Endodermal cell (in vitro differentiated cells): ENCODE results near the gene APH1B. TPM values are rescaled to one million over a fixed set of nuclear protein-coding genes. Genes with fewer than 3 reads are reported as not detected.

Experiments used
- DNase-seq: peaks from one replicate; pipeline ENCODE4 v3.0.0-alpha.2; 2017
- H3K27ac ChIP-seq: 2 replicates; pipeline ENCODE4 v1.5.1; 2013; ENCODE audit warnings: mild to moderate bottlenecking, low read depth, low read length, moderate library complexity
- H3K27me3 ChIP-seq: 2 replicates; pipeline ENCODE4 v1.6.1; 2013; ENCODE audit warnings: mild to moderate bottlenecking, low read length, moderate library complexity; ENCODE audit not compliant: insufficient read depth, control insufficient read depth, poor library complexity, severe bottlenecking
- H3K36me3 ChIP-seq: 2 replicates; pipeline ENCODE4 v1.7.0; 2013; ENCODE audit warnings: mild to moderate bottlenecking, low read length, moderate library complexity; ENCODE audit not compliant: control insufficient read depth, insufficient read depth
- H3K4me1 ChIP-seq: one replicate; pipeline ENCODE4 v1.7.0; 2013; ENCODE audit warnings: low read length; ENCODE audit not compliant: control insufficient read depth, insufficient read depth
- H3K4me3 ChIP-seq: 2 replicates; pipeline ENCODE4 v1.5.1; 2013; ENCODE audit warnings: mild to moderate bottlenecking, low read length, moderate library complexity
- H3K9ac ChIP-seq: 2 replicates; pipeline ENCODE4 v1.6.1; 2013; ENCODE audit warnings: mild to moderate bottlenecking, low read length, moderate library complexity; ENCODE audit not compliant: poor library complexity, severe bottlenecking; ENCODE audit errors: extremely low read depth
- H3K9me3 ChIP-seq: 2 replicates; pipeline ENCODE4 v1.6.1; 2013; ENCODE audit warnings: mild to moderate bottlenecking, low read length, moderate library complexity; ENCODE audit not compliant: control insufficient read depth
- H3K27ac Mint-ChIP-seq: 2 replicates; pipeline ENCODE4 v1.8.0; 2020; ENCODE audit warnings: mixed read lengths
- H3K27me3 Mint-ChIP-seq: 2 replicates; pipeline ENCODE4 v1.8.0; 2021; ENCODE audit warnings: mild to moderate bottlenecking, mixed read lengths; ENCODE audit not compliant: insufficient read depth
- H3K36me3 Mint-ChIP-seq: 2 replicates; pipeline ENCODE4 v1.8.0; 2020; ENCODE audit warnings: low read depth, mixed read lengths
- H3K4me1 Mint-ChIP-seq: 2 replicates; pipeline ENCODE4 v1.8.0; 2020; ENCODE audit warnings: mixed read lengths
- H3K4me3 Mint-ChIP-seq: 2 replicates; pipeline ENCODE4 v1.8.0; 2020; ENCODE audit warnings: mild to moderate bottlenecking, moderate library complexity, mixed read lengths
- H3K9me3 Mint-ChIP-seq: 2 replicates; pipeline ENCODE4 v1.8.0; 2020; ENCODE audit warnings: mild to moderate bottlenecking, mixed read lengths
- CTCF ChIP-seq: fragments of 200-600 bp; sonication (generic); conservative IDR thresholded peaks from 2 replicates; pipeline ENCODE4 v1.5.0; 2021; ENCODE audit warnings: antibody characterized with exemption, mild to moderate bottlenecking
- WGBS, 2 experiments: methylation state at CpG; one replicate each; pipeline versions ENCODE4 v1.1.5 to v1.1.7; 2013; ENCODE audit warnings: missing lambda C conversion rate in 2 of 2, mixed read lengths in 1 of 2; ENCODE audit not compliant: insufficient coverage in 1 of 2, insufficient read length in 1 of 2; 5-methylcytosine and 5-hydroxymethylcytosine counted together
- total RNA-seq, 2 donors: library from RNA; stranded (reverse); fragmentation: NEBNext Ultra II Directional in 1 of 2; extraction: Animal tissue kit (Norgen Biotek cat#: 25700) in 1 of 2; gene quantifications; 2 replicates in 1 of 2; 3 replicates in 1 of 2; pipeline ENCODE4 v1.2.1, GENCODE V29; 2021

APH1B gene
- total RNA-seq, 2 donors from 2014 or later: 19.5 to 22.7 TPM

- Mint-ChIP-seq H3K27ac (no peak overlapping the region), H3K27me3 (no peaks in the 10 kb centered on the region), H3K36me3 (no peaks in the 10 kb centered on the region), H3K4me3 (no peak overlapping the region), H3K4me1 (peaks cover 9% of the 10 kb centered on the region), H3K9me3 (no peaks in the 10 kb centered on the region)
- no peak for TF ChIP-seq CTCF
- Histone ChIP-seq H3K4me1 (no peaks in the 10 kb centered on the region), H3K4me3 (no peak overlapping the region), H3K27me3 (no peaks in the 10 kb centered on the region), H3K9me3 (no peaks in the 10 kb centered on the region), H3K27ac (no peak overlapping the region), H3K36me3 (no peaks in the 10 kb centered on the region), H3K9ac (no peak overlapping the region)
- DNase-seq: no peak
- WGBS, 2 experiments: 89 to 91% methylated on average over 1 of the region's 1 CpG
These were observed 45.7 kb upstream of the APH1B start for GRCh38 chr15:63231706-63232105.

GRCh38 chr15:63232405-63232804 lies 45.0 kb upstream of the APH1B start:
- no peak for TF ChIP-seq CTCF
- no peak overlapping the region for H3K9ac ChIP-seq

GRCh38 chr15:63232943-63233342 lies 44.5 kb upstream of the APH1B start:
- no peaks in the 10 kb centered on the region for H3K27me3 Mint-ChIP-seq
- no peak overlapping the region for H3K27ac Mint-ChIP-seq
- Histone ChIP-seq H3K4me3 (no peak overlapping the region), H3K36me3 (no peaks in the 10 kb centered on the region), H3K27me3 (no peaks in the 10 kb centered on the region), H3K27ac (no peak overlapping the region), H3K4me1 (no peaks in the 10 kb centered on the region), H3K9ac (no peak overlapping the region), H3K9me3 (no peaks in the 10 kb centered on the region)
- no peak for DNase-seq
- H3K4me3 Mint-ChIP-seq: no peak overlapping the region
- H3K4me1 Mint-ChIP-seq: peaks cover 6% of the 10 kb centered on the region
- WGBS, 2 experiments: 96 to 100% methylated on average over 1 to 4 of the region's 5 CpGs
- no peaks in the 10 kb centered on the region for H3K9me3 Mint-ChIP-seq
- no peak for TF ChIP-seq CTCF
- no peaks in the 10 kb centered on the region for H3K36me3 Mint-ChIP-seq

More at GRCh38 chr15:63232405-63232804, 45.0 kb upstream of the APH1B start:
- H3K4me1 ChIP-seq: no peaks in the 10 kb centered on the region
- H3K4me1 Mint-ChIP-seq: peaks cover 6% of the 10 kb centered on the region
- no peak for DNase-seq
- H3K36me3 Mint-ChIP-seq: no peaks in the 10 kb centered on the region
- no peaks in the 10 kb centered on the region for H3K9me3 Mint-ChIP-seq
- H3K27me3 Mint-ChIP-seq: no peaks in the 10 kb centered on the region
- H3K27me3 ChIP-seq: no peaks in the 10 kb centered on the region
- H3K27ac Mint-ChIP-seq: no peak overlapping the region
- H3K36me3 ChIP-seq: no peaks in the 10 kb centered on the region
- no peak overlapping the region for H3K4me3 Mint-ChIP-seq
- H3K27ac ChIP-seq: no peak overlapping the region
- WGBS, 2 experiments: 91 to 100% methylated on average over 2 to 4 of the region's 4 CpGs
- no peak overlapping the region for H3K4me3 ChIP-seq
- no peaks in the 10 kb centered on the region for H3K9me3 ChIP-seq
